IPS DF 4.7 (cell line): ENCODE results near the gene SETDB2.

ENCODE experiments used
- DNase-seq: peaks from one replicate; pipeline ENCODE4 v3.0.0-alpha.2; 2013; ENCODE audit warnings: low spot score; ENCODE audit errors: extremely low read depth

Gene SETDB2

DNA sequence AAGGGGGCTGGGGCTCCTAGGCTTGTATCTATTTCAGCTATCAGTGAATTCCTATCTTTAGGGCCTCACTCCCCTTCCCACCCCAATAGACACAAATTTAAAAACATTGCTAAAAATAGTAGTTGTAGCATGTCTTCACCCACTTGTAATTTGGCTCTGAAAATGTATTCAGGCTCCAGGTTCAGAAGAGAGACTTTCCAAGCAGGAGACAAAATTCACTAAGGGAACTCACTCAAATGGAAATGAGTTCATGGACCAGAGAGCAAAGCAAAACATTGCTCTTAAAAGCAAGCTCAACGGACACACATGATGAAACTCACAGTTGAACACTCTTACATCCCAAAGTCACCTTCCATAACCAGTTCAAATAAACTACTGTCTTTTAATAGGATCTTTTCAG is 88.5 kb downstream of the SETDB2 start:
- DNase-seq, result no peak

GRCh38 chr13:49533011-49533410 is 88.9 kb downstream of the SETDB2 start:
- no peak for DNase-seq

DNA sequence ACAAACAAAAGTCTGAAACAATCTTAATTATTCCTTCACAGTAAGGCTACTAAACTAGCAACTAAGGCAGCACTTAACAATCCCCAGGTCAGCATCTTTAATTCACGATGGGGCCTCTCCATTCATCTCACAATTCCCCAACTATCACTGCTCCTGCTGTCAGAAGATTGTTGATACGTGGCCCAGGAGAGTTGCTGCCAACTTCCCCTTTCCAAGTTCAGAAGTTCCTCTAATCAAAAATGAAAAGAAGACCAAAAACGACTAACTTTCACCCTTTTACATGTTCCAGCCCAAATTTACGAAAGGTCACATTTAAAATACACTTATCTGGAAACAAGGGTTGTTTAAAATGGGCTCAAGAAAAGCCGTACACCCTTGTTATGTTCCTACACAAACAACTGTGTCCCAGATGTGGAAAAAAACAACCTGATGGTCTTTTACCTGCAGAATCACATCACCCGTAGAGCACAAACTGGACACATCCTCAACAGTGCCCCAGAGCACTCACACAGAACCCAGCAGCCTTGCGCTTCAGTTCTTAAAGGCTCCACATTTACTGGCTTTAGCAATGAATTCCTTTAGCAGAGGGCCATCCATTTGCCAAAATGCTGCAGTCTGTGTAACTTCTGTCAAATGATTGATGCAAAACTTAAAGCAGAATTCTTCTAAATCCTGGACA is 89.7 kb downstream of the SETDB2 start:
- DNase-seq, result no peak

GRCh38 chr13:49536144-49536873 is 92.2 kb downstream of the SETDB2 start:
- no peak for DNase-seq

- DNase-seq, result no peak
Measured at GRCh38 chr13:49538404-49538803, 94.3 kb downstream of the SETDB2 start.

- no peak for DNase-seq
Measured at GRCh38 chr13:49539313-49539712, 95.2 kb downstream of the SETDB2 start.

DNA sequence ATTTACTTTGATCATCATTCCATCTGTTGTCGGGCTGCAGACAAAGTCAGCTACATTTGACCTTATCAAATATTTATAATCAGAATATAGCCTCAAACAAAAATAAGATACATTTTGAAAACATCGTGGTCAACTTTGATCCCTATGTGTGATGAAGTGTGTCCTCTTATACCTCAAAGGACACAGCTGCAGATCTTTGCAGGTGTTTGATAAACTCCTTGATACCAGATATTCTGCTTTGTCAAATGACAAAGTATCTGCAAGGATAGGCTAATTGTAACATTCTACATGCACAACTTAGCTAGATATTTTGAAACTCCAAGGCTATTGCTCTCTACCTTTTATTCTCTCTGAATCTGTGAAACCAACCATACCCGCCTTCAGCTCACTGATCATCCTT is 95.7 kb downstream of the SETDB2 start:
- no peak for DNase-seq

- DNase-seq, result no peak
Measured at GRCh38 chr13:49540552-49540951, 96.5 kb downstream of the SETDB2 start.

DNA sequence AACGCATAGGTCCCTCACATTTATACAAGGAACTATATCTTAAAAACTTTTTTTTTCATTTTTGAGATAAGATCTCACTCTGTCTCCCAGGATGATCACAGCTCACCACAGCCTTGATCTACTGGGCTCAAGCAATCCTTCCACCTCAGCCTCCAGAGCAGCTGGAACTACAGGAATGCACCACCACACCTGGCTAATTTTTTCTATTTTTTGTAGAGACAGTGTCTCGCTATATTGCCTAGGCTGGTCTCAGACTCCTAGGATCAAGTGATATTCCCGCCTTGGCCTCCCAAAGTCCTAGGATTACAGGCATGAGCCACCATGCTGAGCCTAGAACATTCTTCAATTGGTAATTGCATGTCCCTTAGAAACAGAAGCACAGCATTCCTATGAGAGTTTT is 99.6 kb downstream of the SETDB2 start:
- no peak for DNase-seq
